22Rv1 (cell line): ENCODE results near the gene CRB1.

Experiments
- ZFX ChIP-seq: fragments of 450-650 bp; IDR thresholded peaks from 2 replicates; pipeline ENCODE4 v1.6.1; 2017; ENCODE audit warnings: antibody characterized with exemption, borderline replicate concordance
- TF ChIP-seq, protein P1 (sequence below): fragments of 450-650 bp; IDR thresholded peaks from 2 replicates; pipeline ENCODE4 v1.5.1; 2017; ENCODE audit warnings: mild to moderate bottlenecking

DNA sequence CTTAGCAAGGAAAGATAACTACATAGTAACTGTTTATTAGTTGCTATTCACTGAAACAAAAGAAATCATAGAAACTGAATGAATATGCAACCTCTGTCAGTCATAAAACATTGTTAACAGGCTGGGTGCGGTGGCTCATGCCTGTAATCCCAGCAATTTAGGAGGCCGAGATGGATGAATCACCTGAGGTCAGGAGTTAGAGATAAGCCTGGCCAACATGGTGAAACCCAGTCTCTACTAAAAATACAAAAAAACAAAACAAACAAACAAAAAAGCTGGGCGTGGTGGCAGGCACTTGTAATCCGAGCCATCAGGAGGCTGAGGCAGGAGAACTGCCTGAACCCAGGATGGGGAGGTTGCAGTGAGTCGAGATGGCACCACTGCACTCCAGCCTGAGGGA, 44.1 kb downstream of the CRB1 start:
- TF ChIP-seq, protein P1, sequence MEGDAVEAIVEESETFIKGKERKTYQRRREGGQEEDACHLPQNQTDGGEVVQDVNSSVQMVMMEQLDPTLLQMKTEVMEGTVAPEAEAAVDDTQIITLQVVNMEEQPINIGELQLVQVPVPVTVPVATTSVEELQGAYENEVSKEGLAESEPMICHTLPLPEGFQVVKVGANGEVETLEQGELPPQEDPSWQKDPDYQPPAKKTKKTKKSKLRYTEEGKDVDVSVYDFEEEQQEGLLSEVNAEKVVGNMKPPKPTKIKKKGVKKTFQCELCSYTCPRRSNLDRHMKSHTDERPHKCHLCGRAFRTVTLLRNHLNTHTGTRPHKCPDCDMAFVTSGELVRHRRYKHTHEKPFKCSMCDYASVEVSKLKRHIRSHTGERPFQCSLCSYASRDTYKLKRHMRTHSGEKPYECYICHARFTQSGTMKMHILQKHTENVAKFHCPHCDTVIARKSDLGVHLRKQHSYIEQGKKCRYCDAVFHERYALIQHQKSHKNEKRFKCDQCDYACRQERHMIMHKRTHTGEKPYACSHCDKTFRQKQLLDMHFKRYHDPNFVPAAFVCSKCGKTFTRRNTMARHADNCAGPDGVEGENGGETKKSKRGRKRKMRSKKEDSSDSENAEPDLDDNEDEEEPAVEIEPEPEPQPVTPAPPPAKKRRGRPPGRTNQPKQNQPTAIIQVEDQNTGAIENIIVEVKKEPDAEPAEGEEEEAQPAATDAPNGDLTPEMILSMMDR: no peak
- no peak for TF ChIP-seq ZFX
